ENCODE results near the gene MAST3.

The MAST3 gene

DNA sequence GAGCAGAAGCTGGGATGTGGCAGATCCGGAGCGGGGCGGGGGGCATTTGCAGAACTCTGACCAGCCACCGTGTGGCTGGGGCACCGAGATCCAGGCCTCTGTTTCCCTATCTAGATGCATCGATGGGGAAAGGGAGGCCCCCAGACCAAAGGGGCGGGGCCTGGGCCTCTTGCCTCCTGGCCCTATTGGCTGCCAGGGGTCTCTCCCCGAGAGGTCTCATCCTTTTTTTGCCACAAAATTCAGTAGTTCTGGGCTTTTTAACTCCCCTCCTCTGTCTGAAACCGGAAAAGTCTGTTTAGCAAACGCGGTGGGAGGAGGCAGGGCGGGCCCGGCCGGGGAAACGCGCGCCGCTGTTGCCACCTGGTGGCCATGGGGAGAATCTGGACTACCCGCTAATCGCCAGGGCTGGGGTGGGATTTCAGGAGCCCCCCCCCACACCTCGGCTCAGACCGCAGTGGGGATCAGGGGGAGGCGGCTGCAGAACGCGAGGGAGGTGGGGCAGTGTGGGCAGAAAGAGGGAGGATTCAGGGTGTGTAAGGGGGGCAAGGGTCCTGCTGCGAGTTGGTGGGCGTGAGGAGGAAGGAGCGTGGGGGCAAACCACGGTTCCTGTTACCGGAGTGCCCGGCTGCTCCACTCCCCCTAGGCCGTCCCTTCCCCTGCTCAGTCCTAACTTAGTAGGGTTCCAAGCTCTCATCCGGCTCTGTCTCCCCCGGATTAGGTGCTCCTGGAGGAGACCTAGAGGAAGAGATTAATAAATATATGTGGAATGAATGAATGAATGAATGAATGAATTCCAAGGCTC lies 39.2 kb upstream of the MAST3 start (continued):
- TF ChIP-seq, protein P1, sequence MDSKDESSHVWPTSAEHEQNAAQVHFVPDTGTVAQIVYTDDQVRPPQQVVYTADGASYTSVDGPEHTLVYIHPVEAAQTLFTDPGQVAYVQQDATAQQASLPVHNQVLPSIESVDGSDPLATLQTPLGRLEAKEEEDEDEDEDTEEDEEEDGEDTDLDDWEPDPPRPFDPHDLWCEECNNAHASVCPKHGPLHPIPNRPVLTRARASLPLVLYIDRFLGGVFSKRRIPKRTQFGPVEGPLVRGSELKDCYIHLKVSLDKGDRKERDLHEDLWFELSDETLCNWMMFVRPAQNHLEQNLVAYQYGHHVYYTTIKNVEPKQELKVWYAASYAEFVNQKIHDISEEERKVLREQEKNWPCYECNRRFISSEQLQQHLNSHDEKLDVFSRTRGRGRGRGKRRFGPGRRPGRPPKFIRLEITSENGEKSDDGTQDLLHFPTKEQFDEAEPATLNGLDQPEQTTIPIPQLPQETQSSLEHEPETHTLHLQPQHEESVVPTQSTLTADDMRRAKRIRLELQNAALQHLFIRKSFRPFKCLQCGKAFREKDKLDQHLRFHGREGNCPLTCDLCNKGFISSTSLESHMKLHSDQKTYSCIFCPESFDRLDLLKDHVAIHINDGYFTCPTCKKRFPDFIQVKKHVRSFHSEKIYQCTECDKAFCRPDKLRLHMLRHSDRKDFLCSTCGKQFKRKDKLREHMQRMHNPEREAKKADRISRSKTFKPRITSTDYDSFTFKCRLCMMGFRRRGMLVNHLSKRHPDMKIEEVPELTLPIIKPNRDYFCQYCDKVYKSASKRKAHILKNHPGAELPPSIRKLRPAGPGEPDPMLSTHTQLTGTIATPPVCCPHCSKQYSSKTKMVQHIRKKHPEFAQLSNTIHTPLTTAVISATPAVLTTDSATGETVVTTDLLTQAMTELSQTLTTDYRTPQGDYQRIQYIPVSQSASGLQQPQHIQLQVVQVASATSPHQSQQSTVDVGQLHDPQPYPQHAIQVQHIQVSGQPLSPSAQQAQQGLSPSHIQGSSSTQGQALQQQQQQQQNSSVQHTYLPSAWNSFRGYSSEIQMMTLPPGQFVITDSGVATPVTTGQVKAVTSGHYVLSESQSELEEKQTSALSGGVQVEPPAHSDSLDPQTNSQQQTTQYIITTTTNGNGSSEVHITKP (tag by site-specific recombination; IDR thresholded peaks at IDR 0.05) = peak; percentile 56

DNA sequence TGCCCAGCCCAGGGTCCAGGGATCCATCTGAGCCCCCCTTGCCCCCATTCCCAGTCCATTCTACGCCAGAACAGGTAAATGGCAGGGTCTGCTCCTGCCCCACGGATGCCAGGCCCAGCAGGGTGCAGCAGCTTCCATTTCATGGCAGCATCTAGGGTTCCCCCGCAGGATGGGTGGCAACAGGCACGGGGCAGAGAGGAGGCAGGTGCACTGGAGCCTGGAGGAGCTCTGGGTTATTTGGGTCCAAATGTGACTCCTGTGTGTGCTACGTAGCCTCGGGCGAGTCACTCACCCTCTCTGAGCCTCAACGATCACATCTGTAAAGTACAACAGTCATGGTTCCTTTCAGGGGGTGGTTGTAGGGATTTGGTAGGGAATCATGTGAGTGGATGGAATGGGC lies 38.3 kb upstream of the MAST3 start:
- TF ChIP-seq PRDM1 (tag by site-specific recombination; IDR thresholded peaks at IDR 0.05) = no peak
- TF ChIP-seq, protein P2, sequence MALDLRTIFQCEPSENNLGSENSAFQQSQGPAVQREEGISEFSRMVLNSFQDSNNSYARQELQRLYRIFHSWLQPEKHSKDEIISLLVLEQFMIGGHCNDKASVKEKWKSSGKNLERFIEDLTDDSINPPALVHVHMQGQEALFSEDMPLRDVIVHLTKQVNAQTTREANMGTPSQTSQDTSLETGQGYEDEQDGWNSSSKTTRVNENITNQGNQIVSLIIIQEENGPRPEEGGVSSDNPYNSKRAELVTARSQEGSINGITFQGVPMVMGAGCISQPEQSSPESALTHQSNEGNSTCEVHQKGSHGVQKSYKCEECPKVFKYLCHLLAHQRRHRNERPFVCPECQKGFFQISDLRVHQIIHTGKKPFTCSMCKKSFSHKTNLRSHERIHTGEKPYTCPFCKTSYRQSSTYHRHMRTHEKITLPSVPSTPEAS (tag by site-specific recombination; IDR thresholded peaks at IDR 0.05) = no peak
- TF ChIP-seq GLI2 (tag by site-specific recombination; IDR thresholded peaks at IDR 0.05; ENCODE audit: borderline replicate concordance, low read depth) = no peak
- TF ChIP-seq ZNF513 (tag by site-specific recombination; IDR thresholded peaks at IDR 0.05) = no peak
- TF ChIP-seq, protein P3, sequence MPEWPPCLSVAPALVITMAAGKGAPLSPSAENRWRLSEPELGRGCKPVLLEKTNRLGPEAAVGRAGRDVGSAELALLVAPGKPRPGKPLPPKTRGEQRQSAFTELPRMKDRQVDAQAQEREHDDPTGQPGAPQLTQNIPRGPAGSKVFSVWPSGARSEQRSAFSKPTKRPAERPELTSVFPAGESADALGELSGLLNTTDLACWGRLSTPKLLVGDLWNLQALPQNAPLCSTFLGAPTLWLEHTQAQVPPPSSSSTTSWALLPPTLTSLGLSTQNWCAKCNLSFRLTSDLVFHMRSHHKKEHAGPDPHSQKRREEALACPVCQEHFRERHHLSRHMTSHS (tag by site-specific recombination; IDR thresholded peaks at IDR 0.05) = no peak
- TF ChIP-seq, protein P4, sequence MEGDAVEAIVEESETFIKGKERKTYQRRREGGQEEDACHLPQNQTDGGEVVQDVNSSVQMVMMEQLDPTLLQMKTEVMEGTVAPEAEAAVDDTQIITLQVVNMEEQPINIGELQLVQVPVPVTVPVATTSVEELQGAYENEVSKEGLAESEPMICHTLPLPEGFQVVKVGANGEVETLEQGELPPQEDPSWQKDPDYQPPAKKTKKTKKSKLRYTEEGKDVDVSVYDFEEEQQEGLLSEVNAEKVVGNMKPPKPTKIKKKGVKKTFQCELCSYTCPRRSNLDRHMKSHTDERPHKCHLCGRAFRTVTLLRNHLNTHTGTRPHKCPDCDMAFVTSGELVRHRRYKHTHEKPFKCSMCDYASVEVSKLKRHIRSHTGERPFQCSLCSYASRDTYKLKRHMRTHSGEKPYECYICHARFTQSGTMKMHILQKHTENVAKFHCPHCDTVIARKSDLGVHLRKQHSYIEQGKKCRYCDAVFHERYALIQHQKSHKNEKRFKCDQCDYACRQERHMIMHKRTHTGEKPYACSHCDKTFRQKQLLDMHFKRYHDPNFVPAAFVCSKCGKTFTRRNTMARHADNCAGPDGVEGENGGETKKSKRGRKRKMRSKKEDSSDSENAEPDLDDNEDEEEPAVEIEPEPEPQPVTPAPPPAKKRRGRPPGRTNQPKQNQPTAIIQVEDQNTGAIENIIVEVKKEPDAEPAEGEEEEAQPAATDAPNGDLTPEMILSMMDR (tag by site-specific recombination; IDR thresholded peaks at IDR 0.05) = 0 out of 2 replicates have a peak, but pooled peaks have one; percentile 11
- Histone ChIP-seq H3K36me3 (ENCODE audit: control insufficient read depth in 2 of 2, insufficient read depth in 1 of 2, low read length in 2 of 2) (no peaks in the 10 kb centered on the region), H3K9me3 (ENCODE audit: control insufficient read depth, insufficient read depth, low read depth, low read length) (no peaks in the 10 kb centered on the region), H3K4me3 (ENCODE audit: low read depth, low read length) (no peak overlapping the region), H3K27ac (ENCODE audit: extremely low read depth, low read depth, low read length) (no peak overlapping the region), H3K4me1 (ENCODE audit: control insufficient read depth, insufficient read depth, low read length) (no peaks in the 10 kb centered on the region)
- ChIA-PET POLR2A (interaction anchor here (0.8 to 1.3 kb wide), 2 partner anchors 52 to 222 kb away, joined by 3 to 4 read pairs; partner anchors contain the start of gene JUND), CTCF (interaction anchor here (0.5 to 8.1 kb wide), 20 partner anchors 12 to 712 kb away, joined by 3 to 101 read pairs (median 3); partner anchors contain the start of genes ARRDC2 and MAST3)

DNA sequence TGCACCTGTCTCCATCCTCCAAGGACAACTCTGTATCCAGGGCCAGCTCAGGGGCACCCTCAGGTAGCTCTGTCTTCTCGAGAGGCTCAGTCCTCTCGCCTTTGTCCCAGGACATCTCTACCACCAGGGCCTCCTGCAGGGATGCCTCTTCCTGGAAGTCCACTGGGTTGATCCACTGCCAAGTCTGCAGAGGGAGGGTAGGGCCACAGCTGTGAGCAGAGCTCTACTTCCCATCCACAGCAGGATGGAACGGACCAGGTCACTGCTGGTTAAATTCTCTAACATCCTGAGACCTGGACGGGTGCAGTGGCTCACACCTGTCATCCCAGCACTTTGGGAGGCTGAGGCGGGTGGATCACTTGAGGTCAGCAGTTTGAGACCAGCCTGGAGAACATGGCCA lies 37.7 kb upstream of the MAST3 start:
- TF ChIP-seq ZNF623 (tag by site-specific recombination; IDR thresholded peaks at IDR 0.05) = peak; percentile 31; the same call in 1 of the 2 replicates
- TF ChIP-seq ZNF501 (tag by site-specific recombination; IDR thresholded peaks at IDR 0.05) = no peak
- no peak for TF ChIP-seq ZNF146 (tag by site-specific recombination; IDR thresholded peaks at IDR 0.05)
- TF ChIP-seq ZFP3 (tag by site-specific recombination; IDR thresholded peaks at IDR 0.05; ENCODE audit: low read depth) = no peak
- TF ChIP-seq, protein P1 (tag by site-specific recombination; IDR thresholded peaks at IDR 0.05) = peak; percentile 83
- TF ChIP-seq GLIS1 (tag by site-specific recombination; IDR thresholded peaks at IDR 0.05) = peak; percentile 18; the same call in 1 of the 2 replicates
- no peak for TF ChIP-seq ZIC2 (tag by site-specific recombination; IDR thresholded peaks at IDR 0.05)
- Histone ChIP-seq H3K36me3 (ENCODE audit: control insufficient read depth in 2 of 2, insufficient read depth in 1 of 2, low read length in 2 of 2) (no peaks in the 10 kb centered on the region), H3K27ac (ENCODE audit: extremely low read depth, low read depth, low read length) (no peak overlapping the region), H3K4me1 (ENCODE audit: control insufficient read depth, insufficient read depth, low read length) (no peaks in the 10 kb centered on the region), H3K4me3 (ENCODE audit: low read depth, low read length) (no peak overlapping the region), H3K9me3 (ENCODE audit: control insufficient read depth, insufficient read depth, low read depth, low read length) (no peaks in the 10 kb centered on the region)
- ChIA-PET POLR2A (interaction anchor here (0.8 to 1.3 kb wide), 3 partner anchors 9 to 222 kb away, joined by 3 to 4 read pairs (median 3); partner anchors contain the start of gene JUND), CTCF (interaction anchor here (0.5 to 8.1 kb wide), 8 partner anchors 34 to 200 kb away, joined by 3 to 101 read pairs (median 4); partner anchors contain the start of genes ARRDC2 and RPL18A)

Measured in HEK293 (cell line).